GM12865 (cell line): ENCODE measurements around the gene ABHD12.

Source experiments
- DNase-seq: peaks from one replicate; pipeline ENCODE4 v3.0.0; 2010; ENCODE audit warnings: low read depth
- H3K4me3 ChIP-seq: 2 replicates; pipeline ENCODE4 v1.5.1; 2011; ENCODE audit warnings: mild to moderate bottlenecking, low read depth, low read length, control low read depth
- TF ChIP-seq, protein P1 (sequence below): IDR thresholded peaks from 2 replicates; pipeline ENCODE4 v1.5.1; 2011; ENCODE audit warnings: low read length, control low read depth, low read depth, inconsistent platforms; ENCODE audit not compliant: insufficient read depth; ENCODE audit errors: missing control alignments

The ABHD12 gene

DNA sequence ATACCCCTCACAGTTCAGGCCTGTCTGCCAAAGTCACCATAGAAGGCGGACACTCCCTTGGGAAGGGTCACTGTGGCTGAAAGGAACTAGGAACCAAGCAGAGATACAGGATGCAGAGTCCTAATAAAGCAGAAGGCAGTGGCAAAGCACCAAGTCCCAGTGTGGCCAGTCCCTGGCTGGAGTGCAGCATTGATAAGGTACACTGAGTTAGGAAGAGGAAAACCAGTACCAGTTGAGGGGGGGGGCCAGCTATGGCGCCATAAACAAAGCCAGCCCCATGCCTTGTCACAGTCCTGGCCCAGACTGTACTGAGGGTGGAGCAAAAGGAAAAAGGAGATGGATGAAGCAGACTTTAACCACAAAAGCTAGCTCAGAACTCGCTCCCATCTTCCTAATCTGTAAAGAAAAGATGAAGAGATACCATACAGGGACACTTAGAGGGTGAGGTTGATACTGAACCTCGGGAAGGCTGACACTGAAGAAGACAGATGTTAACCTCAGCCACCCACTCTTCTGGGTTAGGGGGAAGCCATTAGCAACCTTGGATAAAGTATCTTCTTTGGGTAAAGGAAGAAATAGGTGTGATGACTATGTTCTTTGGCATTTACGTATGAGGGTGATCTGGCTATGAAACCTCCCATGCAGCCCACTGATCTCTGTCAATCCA lies 7.8 kb downstream of the ABHD12 start:
- no peak for DNase-seq
- TF ChIP-seq, protein P1, sequence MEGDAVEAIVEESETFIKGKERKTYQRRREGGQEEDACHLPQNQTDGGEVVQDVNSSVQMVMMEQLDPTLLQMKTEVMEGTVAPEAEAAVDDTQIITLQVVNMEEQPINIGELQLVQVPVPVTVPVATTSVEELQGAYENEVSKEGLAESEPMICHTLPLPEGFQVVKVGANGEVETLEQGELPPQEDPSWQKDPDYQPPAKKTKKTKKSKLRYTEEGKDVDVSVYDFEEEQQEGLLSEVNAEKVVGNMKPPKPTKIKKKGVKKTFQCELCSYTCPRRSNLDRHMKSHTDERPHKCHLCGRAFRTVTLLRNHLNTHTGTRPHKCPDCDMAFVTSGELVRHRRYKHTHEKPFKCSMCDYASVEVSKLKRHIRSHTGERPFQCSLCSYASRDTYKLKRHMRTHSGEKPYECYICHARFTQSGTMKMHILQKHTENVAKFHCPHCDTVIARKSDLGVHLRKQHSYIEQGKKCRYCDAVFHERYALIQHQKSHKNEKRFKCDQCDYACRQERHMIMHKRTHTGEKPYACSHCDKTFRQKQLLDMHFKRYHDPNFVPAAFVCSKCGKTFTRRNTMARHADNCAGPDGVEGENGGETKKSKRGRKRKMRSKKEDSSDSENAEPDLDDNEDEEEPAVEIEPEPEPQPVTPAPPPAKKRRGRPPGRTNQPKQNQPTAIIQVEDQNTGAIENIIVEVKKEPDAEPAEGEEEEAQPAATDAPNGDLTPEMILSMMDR, result no peak
- no peak overlapping the region for H3K4me3 ChIP-seq

DNA sequence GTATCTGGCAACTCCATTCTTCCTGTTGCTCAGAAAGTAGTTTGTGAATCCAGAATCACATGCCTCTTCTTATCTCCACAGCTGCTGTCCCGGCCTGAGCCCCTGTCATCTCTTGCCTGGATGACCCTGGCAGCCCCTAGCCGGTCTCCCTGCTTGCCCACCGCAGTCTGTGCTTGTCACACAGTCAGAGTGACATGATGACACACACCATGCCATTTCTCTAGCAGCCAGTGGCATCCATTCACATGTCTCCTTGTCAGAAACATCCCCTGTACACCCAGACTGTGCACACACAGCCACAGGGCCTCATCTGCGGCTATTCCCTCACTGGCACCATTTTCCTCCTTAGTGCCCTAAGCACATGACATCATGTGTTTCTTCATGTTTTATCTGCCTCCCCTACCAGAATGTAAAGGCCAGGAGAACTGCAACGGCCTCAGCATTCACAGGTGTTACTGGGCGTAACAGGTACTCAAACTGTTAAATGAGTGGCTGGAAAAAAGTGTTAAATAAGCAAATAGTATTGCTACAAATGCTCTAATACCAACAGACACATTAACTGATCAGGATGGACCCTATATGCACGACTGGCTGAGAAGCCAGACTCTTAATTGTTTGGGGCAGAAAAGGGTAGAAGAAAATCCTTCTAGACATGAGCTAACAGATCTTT lies 9.6 kb downstream of the ABHD12 start:
- H3K4me3 ChIP-seq, result no peak overlapping the region
- DNase-seq, result no peak
- TF ChIP-seq, protein P1, result no peak

DNA sequence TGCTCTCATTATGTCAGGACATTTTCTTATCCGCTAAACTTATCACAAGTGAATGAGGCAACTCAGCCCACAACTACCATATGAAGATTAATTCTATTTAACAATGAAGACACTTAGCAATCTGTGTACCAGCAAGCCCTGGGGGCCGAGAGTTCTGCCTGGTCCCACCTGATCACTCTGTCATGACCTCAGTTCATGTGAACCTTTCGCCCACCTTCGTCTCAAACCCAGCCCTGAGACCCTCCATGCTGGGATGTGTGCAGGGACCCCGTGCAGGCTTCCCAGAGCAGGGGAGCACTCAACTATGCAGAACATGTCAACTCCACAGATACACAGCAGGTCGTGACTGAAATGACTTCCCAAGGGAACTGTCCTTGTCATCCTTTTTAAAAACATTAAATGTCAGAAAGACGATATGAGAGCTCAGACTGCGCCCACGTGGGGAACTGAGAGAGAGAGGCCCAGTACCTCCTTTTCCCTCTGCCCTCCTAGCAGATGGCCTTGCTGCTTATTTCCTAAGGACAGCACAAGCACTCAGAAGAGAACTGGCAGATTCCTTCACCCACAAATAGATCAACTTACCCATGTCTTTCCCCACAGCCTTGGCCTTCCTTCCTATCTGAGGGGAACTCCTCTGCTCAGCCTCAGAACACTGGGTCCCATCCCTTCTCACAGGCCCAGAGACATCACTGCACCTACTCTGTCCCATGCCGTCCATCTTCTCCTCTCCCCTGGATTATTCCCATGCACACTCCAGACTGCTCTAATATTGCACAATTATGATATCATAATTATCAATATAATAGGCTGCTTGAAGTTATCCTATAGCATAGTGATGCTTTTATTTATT lies 11.5 kb downstream of the ABHD12 start:
- DNase-seq, result no peak
- TF ChIP-seq, protein P1, result no peak
- no peak overlapping the region for H3K4me3 ChIP-seq

DNA sequence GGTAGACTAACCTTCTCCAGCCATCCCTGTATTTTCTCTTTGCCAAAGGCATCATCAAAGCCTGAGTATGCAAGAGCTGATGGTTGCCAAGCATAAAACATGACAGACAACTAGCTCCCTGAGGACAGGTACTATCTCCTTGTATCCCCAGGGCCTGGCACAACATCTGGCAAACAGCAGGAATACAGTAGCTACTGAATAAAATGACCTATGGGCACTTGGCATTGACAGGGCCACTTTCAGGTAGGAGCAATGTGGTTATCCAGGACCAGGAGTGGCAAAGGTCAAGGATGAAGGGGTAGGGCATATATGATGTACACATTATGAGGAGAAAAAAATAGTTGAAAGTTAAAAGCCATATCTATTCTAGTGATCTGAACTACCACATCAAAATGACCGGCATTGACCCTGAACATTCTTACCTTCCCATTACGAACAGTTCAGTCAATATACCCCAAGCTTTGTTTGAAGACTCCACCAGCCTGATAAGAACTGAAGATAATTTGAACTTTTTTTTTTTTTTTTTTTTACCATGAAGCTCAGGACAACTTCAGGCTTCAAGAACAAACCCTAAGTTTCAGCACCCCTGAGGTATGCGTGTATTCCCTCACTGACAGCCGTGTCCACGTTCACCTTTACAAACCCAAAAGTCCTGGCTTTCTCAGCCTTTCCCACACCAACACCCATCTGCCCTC lies 12.3 kb downstream of the ABHD12 start:
- no peak for DNase-seq

DNA sequence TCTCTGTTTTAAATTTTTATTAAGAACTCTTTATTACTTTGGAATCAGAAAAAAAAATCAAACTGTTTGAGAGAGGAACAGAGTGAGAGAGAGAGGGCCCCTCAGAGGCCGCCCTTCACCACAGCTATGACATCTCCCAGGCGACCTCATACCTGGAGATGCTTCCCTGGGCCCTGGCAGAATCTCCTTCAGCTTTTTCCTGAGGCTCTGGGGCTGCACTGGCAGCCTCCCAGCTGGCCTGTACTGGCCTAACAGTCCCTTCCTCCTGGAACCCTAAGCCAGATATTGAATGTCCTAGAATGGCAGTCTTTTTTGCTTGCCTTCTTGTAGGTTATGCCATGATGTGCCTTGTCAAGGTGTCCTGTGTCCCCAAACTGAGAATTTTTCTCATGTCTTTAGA lies 13.7 kb downstream of the ABHD12 start:
- TF ChIP-seq, protein P1, result no peak
- no peak for DNase-seq
- no peak overlapping the region for H3K4me3 ChIP-seq

More for the DNA sequence above, 12.3 kb downstream of the ABHD12 start:
- TF ChIP-seq, protein P1, result no peak
- no peak overlapping the region for H3K4me3 ChIP-seq

DNA sequence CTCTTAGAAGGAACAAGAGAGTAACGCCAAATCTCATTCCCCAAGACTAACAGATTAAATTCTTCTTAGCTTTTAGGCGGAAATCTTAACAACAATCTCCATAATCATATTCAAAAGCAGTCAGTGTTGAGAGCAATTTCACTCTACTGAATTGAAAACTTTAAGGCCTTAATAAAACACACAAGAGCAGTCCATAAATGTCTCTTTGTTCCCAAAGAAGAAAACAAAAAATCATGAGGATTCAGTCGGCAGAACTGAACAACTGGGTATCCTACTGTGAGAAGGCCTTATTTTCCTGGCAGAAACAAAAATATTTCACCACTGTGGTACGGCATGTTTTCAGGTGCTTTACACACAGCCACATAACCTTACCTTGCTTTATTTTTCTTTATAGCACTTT lies 14.4 kb downstream of the ABHD12 start:
- no peak overlapping the region for H3K4me3 ChIP-seq
- TF ChIP-seq, protein P1, result no peak
- no peak for DNase-seq
